Activated CD8-positive, alpha-beta T cell treated with anti-CD3 and anti-CD28 coated beads, Interleukin-2, amount 10 ng/mL, durations not matched to agents 7 days and 5 days (primary cell): Measurements from ENCODE around the gene CREG1. TPM values are rescaled to one million over a fixed set of nuclear protein-coding genes. Genes with fewer than 3 reads are reported as not detected.
"Not testable (repeated sequence)": the region's sequence is repeated elsewhere in the genome, so short reads cannot be mapped to it uniquely, and the experiment has no call there.

Source experiments
- ATAC-seq: fragments of 150-1000 bp; cut with Tn5 transposase; one replicate; pipeline ENCODE4 v1.10.0; 2021; ENCODE audit warnings: moderate library complexity
- CTCF ChIA-PET: fragments of 350-600 bp; sonication (Branson Sonifier 250); formaldehyde crosslinking; loops from one replicate; lab custom pipeline; 2021; ENCODE audit warnings: antibody characterized with exemption; lab: Charles Lee
- POLR2A ChIA-PET: fragments of 350-600 bp; sonication (Branson Sonifier 250); formaldehyde crosslinking; loops from one replicate; lab custom pipeline; 2021; ENCODE audit warnings: antibody characterized with exemption; lab: Charles Lee
- DNase-seq: peaks from one replicate; pipeline ENCODE4 v3.0.0-alpha.2; 2020
- H3K27ac Mint-ChIP-seq: one replicate; pipeline ENCODE4 v1.8.0; 2021; ENCODE audit warnings: mild to moderate bottlenecking, mixed read lengths
- H3K27me3 Mint-ChIP-seq: one replicate; pipeline ENCODE4 v1.8.0; 2021; ENCODE audit warnings: low read depth, mixed read lengths
- H3K36me3 Mint-ChIP-seq: one replicate; pipeline ENCODE4 v1.8.0; 2021; ENCODE audit warnings: low read depth, mixed read lengths
- H3K4me1 Mint-ChIP-seq: one replicate; pipeline ENCODE4 v1.8.0; 2021; ENCODE audit warnings: low read depth, mixed read lengths
- H3K4me3 Mint-ChIP-seq: one replicate; pipeline ENCODE4 v1.8.0; 2021; ENCODE audit warnings: mild to moderate bottlenecking, mixed read lengths
- H3K9me3 Mint-ChIP-seq: one replicate; pipeline ENCODE4 v1.8.0; 2022; ENCODE audit warnings: mixed read lengths; ENCODE audit not compliant: insufficient read depth
- total RNA-seq, 2 experiments: library from RNA; stranded (reverse); gene quantifications; one replicate each; pipeline ENCODE4 v1.2.3, GENCODE V29; 2021

CREG1 gene
- total RNA-seq, 2 experiments from 2014 or later: 7.3 to 7.7 TPM

GRCh38 chr1:167563579-167564246, 10.2 kb upstream of the CREG1 start:
- no peak for ATAC-seq
- H3K27ac Mint-ChIP-seq: no peak overlapping the region
- POLR2A ChIA-PET: no interaction called here

GRCh38 chr1:167562702-167563101, 9.1 kb upstream of the CREG1 start:
- POLR2A ChIA-PET: no interaction called here
- no peaks in the 10 kb centered on the region for H3K9me3 Mint-ChIP-seq
- peaks cover 11% of the 10 kb centered on the region for H3K27me3 Mint-ChIP-seq
- ATAC-seq: no peak
- no peak for DNase-seq
- no peaks in the 10 kb centered on the region for H3K4me1 Mint-ChIP-seq
- no peak overlapping the region for H3K4me3 Mint-ChIP-seq
- no peaks in the 10 kb centered on the region for H3K36me3 Mint-ChIP-seq
- H3K27ac Mint-ChIP-seq: no peak overlapping the region
- CTCF ChIA-PET: interaction anchor here (0.5 to 2.9 kb wide), 4 partner anchors 9 to 161 kb away, joined by 3 to 11 read pairs (median 3); partner anchors contain the start of gene CREG1

More at GRCh38 chr1:167563579-167564246, 10.2 kb upstream of the CREG1 start:
- Mint-ChIP-seq H3K36me3 (no peaks in the 10 kb centered on the region), H3K9me3 (no peaks in the 10 kb centered on the region), H3K4me3 (no peak overlapping the region), H3K27me3 (peaks cover 11% of the 10 kb centered on the region), H3K4me1 (no peaks in the 10 kb centered on the region)
- no peak for DNase-seq
- CTCF ChIA-PET: interaction anchor here (0.6 to 2.9 kb wide), 6 partner anchors 8 to 296 kb away, joined by 3 to 20 read pairs (median 4); partner anchors contain the start of gene CREG1

- Mint-ChIP-seq H3K4me3 (no peak overlapping the region), H3K36me3 (no peaks in the 10 kb centered on the region), H3K27me3 (peaks cover 13% of the 10 kb centered on the region), H3K9me3 (no peaks in the 10 kb centered on the region), H3K27ac (no peak overlapping the region), H3K4me1 (no peaks in the 10 kb centered on the region)
- ChIA-PET CTCF (interaction anchor here (1.1 to 2.2 kb wide), 4 partner anchors 21 to 125 kb away, joined by 3 to 7 read pairs (median 6); no protein-coding TSS in a partner anchor), POLR2A (no interaction called here)
- DNase-seq (no peak), ATAC-seq (no peak)
Measured at GRCh38 chr1:167561753-167562152, 8.2 kb upstream of the CREG1 start.

GRCh38 chr1:167555971-167556714, 2.6 kb upstream of the CREG1 start:
- DNase-seq (peak; percentile 86), ATAC-seq (no peak)
- Mint-ChIP-seq H3K4me1 (peaks cover 28% of the 10 kb centered on the region), H3K36me3 (no peaks in the 10 kb centered on the region), H3K4me3 (no peak overlapping the region), H3K27ac (no peak overlapping the region), H3K27me3 (peaks cover 15% of the 10 kb centered on the region), H3K9me3 (no peaks in the 10 kb centered on the region)
- ChIA-PET POLR2A (interaction anchor here (0.8 kb wide), 1 partner anchor 292 kb away, joined by 3 read pairs; no protein-coding TSS in a partner anchor), CTCF (interaction anchor here (0.6 to 6.6 kb wide), 36 partner anchors 7 to 497 kb away, joined by 3 to 76 read pairs (median 4); partner anchors contain the start of genes CD247 and POU2F1)

- H3K4me3 Mint-ChIP-seq, H3K9me3 Mint-ChIP-seq, ATAC-seq, POLR2A ChIA-PET, DNase-seq, H3K27ac Mint-ChIP-seq, H3K36me3 Mint-ChIP-seq: not testable (repeated sequence)
- CTCF ChIA-PET: interaction anchor here (0.6 to 6.6 kb wide), 27 partner anchors 8 to 491 kb away, joined by 3 to 76 read pairs (median 4); partner anchors contain the start of gene POU2F1
- H3K4me1 Mint-ChIP-seq: peaks cover 28% of the 10 kb centered on the region
- peaks cover 13% of the 10 kb centered on the region for H3K27me3 Mint-ChIP-seq
Measured at GRCh38 chr1:167555072-167555471, 1.5 kb upstream of the CREG1 start.

GRCh38 chr1:167554028-167554779, 642 bp upstream of the CREG1 start:
- POLR2A ChIA-PET: interaction anchor here (1.0 to 1.4 kb wide), 2 partner anchors 36 to 39 kb away, joined by 3 to 8 read pairs; partner anchors contain the start of gene CD247

GRCh38 chr1:167551362-167551761, 2.2 kb downstream of the CREG1 start:
- ChIA-PET CTCF (interaction anchor here (1.6 to 6.6 kb wide), 4 partner anchors 11 to 492 kb away, joined by 5 to 76 read pairs (median 12); no protein-coding TSS in a partner anchor), POLR2A (no interaction called here)
- DNase-seq (no peak), ATAC-seq (no peak)
- peaks cover 28% of the 10 kb centered on the region for H3K4me1 Mint-ChIP-seq
- no peaks in the 10 kb centered on the region for H3K9me3 Mint-ChIP-seq
- peaks cover 5% of the 10 kb centered on the region for H3K27me3 Mint-ChIP-seq
- H3K36me3 Mint-ChIP-seq: peaks cover 4% of the 10 kb centered on the region
- H3K4me3 Mint-ChIP-seq: no peak overlapping the region
- H3K27ac Mint-ChIP-seq: no peak overlapping the region

More at GRCh38 chr1:167554028-167554779, 642 bp upstream of the CREG1 start:
- ATAC-seq: peak; percentile 14
- DNase-seq: no peak
- Mint-ChIP-seq H3K9me3 (no peaks in the 10 kb centered on the region), H3K36me3 (no peaks in the 10 kb centered on the region), H3K4me1 (peaks cover 28% of the 10 kb centered on the region), H3K4me3 (peak overlapping the region; percentile 84), H3K27ac (no peak overlapping the region), H3K27me3 (peaks cover 9% of the 10 kb centered on the region)
- CTCF ChIA-PET: interaction anchor here (0.7 to 6.6 kb wide), 27 partner anchors 10 to 528 kb away, joined by 3 to 76 read pairs (median 4); partner anchors contain the start of gene POU2F1

GRCh38 chr1:167548059-167548932, 5.3 kb downstream of the CREG1 start:
- no peak for ATAC-seq
- ChIA-PET CTCF (interaction anchor here (1.2 to 3.5 kb wide), 4 partner anchors 8 to 15 kb away, joined by 4 to 17 read pairs (median 6); no protein-coding TSS in a partner anchor), POLR2A (no interaction called here)
- Mint-ChIP-seq H3K4me3 (no peak overlapping the region), H3K36me3 (peaks cover 4% of the 10 kb centered on the region), H3K4me1 (peaks cover 24% of the 10 kb centered on the region), H3K27me3 (no peaks in the 10 kb centered on the region), H3K27ac (no peak overlapping the region), H3K9me3 (no peaks in the 10 kb centered on the region)
- DNase-seq: no peak

GRCh38 chr1:167546935-167547334, 6.6 kb downstream of the CREG1 start:
- H3K4me1 Mint-ChIP-seq: peaks cover 25% of the 10 kb centered on the region
- POLR2A ChIA-PET: no interaction called here

GRCh38 chr1:167545349-167545748, 8.2 kb downstream of the CREG1 start:
- DNase-seq (no peak), ATAC-seq (no peak)
- CTCF ChIA-PET: interaction anchor here (1.1 to 2.5 kb wide), 5 partner anchors 9 to 144 kb away, joined by 3 to 11 read pairs (median 5); partner anchors contain the start of gene CREG1
- POLR2A ChIA-PET: no interaction called here
- no peak overlapping the region for H3K4me3 Mint-ChIP-seq
- H3K4me1 Mint-ChIP-seq: peaks cover 37% of the 10 kb centered on the region
- H3K36me3 Mint-ChIP-seq: peaks cover 6% of the 10 kb centered on the region
- no peaks in the 10 kb centered on the region for H3K27me3 Mint-ChIP-seq
- H3K27ac Mint-ChIP-seq: no peak overlapping the region
- H3K9me3 Mint-ChIP-seq: no peaks in the 10 kb centered on the region

More at GRCh38 chr1:167546935-167547334, 6.6 kb downstream of the CREG1 start:
- no peak for DNase-seq
- Mint-ChIP-seq H3K36me3 (peaks cover 6% of the 10 kb centered on the region), H3K4me3 (no peak overlapping the region), H3K27me3 (no peaks in the 10 kb centered on the region), H3K27ac (no peak overlapping the region), H3K9me3 (no peaks in the 10 kb centered on the region)
- no peak for ATAC-seq
- CTCF ChIA-PET: interaction anchor here (0.7 to 0.9 kb wide), 2 partner anchors 9 to 11 kb away, joined by 3 to 5 read pairs; no protein-coding TSS in a partner anchor
